Left ventricle myocardium superior (tissue), 1 donor: ENCODE measurements around the gene SLC22A24. TPM values are rescaled to one million over a fixed set of nuclear protein-coding genes. Genes with fewer than 3 reads are reported as not detected.
"Not testable (repeated sequence)": the region's sequence is repeated elsewhere in the genome, so short reads cannot be mapped to it uniquely, and the experiment has no call there.

Experiments
- ATAC-seq: fragments of 200-7000 bp; cut with Tn5 transposase; one replicate; pipeline ENCODE4 v1.9.1; 2020; ENCODE audit warnings: mild to moderate bottlenecking, moderate library complexity
- DNase-seq: peaks from one replicate; pipeline ENCODE4 v3.0.0-alpha.2; 2020
- intact Hi-C: fragments of 100-400 bp; cut with micrococcal nuclease; formaldehyde crosslinking; loops from one replicate; pipeline ENCODE4 v1.11.0; 2022
- long read RNA-seq: library from polyadenylated mRNA; unstranded; transcript quantifications from one replicate; pipeline ENCODE4 v2.0.0, GENCODE V29; 2021
- total RNA-seq: library from RNA; stranded (reverse); fragmentation: NEBNext Ultra II Directional; extraction: Animal tissue kit (Norgen Biotek cat#: 25700); gene quantifications from one replicate; pipeline ENCODE4 v1.2.1, GENCODE V29; 2021
- donor health status: DM: no; HTN: yes; CAD: no; lungs with severe emphysema.

SLC22A24 gene, protein sequence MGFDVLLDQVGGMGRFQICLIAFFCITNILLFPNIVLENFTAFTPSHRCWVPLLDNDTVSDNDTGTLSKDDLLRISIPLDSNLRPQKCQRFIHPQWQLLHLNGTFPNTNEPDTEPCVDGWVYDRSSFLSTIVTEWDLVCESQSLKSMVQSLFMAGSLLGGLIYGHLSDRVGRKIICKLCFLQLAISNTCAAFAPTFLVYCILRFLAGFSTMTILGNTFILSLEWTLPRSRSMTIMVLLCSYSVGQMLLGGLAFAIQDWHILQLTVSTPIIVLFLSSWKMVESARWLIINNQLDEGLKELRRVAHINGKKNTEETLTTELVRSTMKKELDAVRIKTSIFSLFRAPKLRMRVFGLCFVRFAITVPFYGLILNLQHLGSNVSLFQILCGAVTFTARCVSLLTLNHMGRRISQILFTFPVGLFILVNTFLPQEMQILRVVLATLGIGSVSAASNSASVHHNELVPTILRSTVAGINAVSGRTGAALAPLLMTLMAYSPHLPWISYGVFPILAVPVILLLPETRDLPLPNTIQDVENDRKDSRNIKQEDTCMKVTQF
- not detected for total RNA-seq
- long read RNA-seq, result 0 reads

DNA sequence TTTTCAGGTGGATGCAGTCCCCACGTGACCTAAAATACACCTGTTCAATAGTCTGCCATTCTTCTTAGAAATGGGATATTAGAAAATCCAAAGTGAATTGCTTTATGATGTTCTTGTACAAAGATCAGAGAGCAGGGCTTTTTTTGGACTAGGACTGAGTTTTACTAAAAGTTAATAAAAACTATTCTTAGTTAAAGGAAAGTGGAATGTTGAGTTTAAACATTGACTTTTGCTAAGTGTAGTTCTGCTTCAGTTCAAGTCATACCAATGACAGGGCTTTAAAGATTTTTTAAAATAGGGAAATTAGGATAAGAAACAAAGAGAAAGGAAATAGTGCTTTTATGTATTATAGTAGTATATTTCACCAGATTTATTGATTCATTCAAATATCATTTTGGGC is at the start of gene SLC22A24:
TSS of gene SLC22A24 (minus strand) at position 101 of the 400 bp plus-strand sequence. CDS start 442 bp downstream, outside the sequence.
- no peak for DNase-seq
- intact Hi-C loops, result no loop called here

GRCh38 chr11:63180536-63180935 is 36.5 kb upstream of the SLC22A24 start:
- intact Hi-C loops, result no loop called here
- no peak for DNase-seq
- ATAC-seq, result no peak

More for the DNA sequence above, at the start of gene SLC22A24:
- ATAC-seq, result no peak

GRCh38 chr11:63179432-63180041 is 35.5 kb upstream of the SLC22A24 start:
- intact Hi-C loops, result no loop called here
- no peak for ATAC-seq
- DNase-seq, result no peak

DNA sequence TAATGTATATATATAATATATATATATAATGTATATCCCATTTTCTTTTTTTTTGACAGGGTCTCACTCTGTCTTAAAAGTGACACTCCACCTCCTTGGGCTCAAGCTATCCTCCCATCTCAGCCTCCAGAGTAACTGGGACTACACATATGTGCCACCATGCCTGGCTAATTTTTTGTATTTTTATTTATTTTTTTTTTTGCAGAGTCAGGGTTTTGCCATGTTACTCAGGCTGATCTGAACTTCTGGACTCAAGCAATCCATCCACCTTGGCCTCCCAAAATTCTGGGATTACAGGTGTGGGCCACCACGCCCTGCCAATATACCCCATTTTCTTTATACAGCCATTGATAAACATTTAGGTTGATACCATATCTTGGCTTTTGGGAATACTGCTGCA is 33.9 kb upstream of the SLC22A24 start:
- ATAC-seq (no peak), DNase-seq (no peak)

DNA sequence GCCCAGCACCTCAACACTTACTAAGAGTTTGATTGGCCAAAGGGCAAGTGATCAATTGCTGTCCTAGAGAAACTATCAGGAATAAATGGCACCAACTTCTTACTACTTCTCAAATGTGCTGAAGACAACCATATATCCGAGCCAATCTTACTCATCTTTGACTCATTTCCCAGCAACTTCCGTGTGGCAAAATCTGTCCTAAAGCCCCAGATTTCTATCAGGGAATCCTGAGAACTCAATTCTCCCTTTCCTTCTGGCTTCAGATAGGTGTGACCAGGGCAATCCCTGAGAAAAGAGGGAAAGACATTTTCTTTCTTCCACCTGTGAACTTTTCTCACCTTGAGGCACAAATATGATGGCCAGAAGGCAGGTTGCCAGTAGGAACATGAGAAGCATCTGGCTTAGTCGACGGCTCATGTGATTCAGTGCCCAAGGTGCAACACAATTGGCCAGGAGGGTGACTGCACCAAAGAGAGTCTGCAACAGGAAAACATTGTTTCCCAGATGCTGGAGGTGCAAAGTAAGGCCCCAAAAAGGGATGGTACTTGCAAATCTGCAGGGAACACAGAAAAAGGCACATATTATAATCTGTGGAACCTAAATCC is 21.8 kb upstream of the SLC22A24 start:
- DNase-seq, result no peak
- intact Hi-C loops, result no loop called here
- no peak for ATAC-seq

More for the DNA sequence above, 33.9 kb upstream of the SLC22A24 start:
- intact Hi-C loops, result no loop called here

GRCh38 chr11:63155794-63156193 is 11.8 kb upstream of the SLC22A24 start:
- intact Hi-C loops, result no loop called here
- no peak for DNase-seq
- ATAC-seq, result no peak

- ATAC-seq, result no peak
Measured at GRCh38 chr11:63146581-63146980, 2.6 kb upstream of the SLC22A24 start.

DNA sequence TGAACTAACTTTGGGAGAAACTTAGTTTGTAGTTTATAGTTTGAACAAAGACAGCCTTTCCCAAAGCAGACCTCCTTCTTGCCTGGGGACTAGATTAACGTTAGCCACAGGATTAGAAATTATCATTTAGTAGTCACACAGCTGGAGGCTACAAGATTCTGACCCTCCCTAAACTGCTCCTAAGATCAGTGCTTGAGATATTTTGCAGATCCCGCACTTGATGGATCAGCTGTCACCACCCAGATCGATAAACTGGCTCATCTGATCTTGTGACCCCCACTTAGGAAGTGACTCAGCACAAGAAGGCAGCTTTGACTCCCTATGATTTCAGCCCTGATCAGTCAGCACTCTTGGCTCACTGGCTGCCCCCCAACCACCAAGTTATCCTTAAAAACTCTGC is 1.6 kb downstream of the SLC22A24 start:
- intact Hi-C loops, result no loop called here
- ATAC-seq (no peak), DNase-seq (no peak)

More at GRCh38 chr11:63146581-63146980, 2.6 kb upstream of the SLC22A24 start:
- intact Hi-C loops, result no loop called here
- DNase-seq, result no peak

DNA sequence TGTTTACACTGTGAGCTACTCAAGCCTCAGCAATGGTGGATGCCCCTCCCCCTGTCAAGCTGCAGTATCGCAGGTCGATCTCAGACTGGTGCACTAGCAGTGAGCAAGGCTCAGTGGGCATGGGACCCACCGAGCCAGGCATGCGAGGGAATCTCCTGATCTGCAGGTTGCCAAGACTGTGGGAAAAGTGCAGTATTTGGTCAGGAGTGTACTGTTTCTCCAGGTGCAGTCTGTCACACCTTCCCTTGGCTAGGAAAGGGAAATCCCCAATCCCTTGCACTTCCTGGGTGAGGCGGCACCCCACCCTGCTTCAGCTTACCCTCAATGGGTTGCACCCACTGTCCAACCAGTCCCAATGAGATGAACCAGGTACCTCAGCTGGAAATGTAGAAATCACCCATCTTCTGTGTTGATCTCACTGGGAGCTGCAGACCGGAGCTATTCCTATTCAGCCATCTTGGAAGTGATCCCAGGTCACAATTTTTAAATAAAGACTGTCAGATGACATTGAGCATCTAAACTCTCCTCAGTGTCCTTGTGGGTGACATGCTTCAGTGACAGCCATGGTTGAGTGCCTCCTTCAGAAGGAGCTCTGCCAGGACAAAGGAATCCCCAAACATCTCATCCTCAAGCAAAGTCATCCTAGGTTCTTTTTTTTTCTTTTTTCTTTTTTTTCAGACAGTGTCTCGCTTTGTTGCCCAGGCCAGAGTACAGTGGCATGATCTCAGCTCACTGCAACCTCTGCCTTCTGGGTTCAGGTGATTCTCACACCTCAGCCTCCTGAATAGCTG is 10.8 kb downstream of the SLC22A24 start:
- ATAC-seq, result no peak
- intact Hi-C loops, result no loop called here
- DNase-seq, result no peak

- intact Hi-C loops, result no loop called here
- ATAC-seq, result no peak
Measured at GRCh38 chr11:63099555-63099954, 44.5 kb downstream of the SLC22A24 start.

DNA sequence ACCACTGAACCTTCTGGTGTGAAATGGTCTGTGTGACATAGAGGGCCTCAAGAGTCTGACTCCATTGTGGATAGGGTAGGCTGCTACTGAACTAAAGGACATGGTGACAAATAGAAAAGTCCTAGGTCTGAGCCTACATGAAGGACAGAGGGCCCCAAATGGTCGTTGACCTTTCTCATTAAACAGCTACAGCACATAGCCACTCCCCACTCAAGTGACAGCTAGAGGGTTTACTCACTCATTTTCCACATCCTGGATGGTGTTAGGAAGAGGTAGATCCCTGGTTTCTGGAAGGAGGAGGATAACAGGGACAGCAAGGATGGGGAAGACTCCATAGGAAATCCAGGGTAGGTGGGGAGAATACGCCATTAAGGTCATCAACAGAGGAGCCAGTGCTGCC is 63.3 kb downstream of the SLC22A24 start:
- intact Hi-C loops, result no loop called here
- ATAC-seq, result no peak
- DNase-seq, result no peak

More at GRCh38 chr11:63099555-63099954, 44.5 kb downstream of the SLC22A24 start:
- DNase-seq, result no peak

DNA sequence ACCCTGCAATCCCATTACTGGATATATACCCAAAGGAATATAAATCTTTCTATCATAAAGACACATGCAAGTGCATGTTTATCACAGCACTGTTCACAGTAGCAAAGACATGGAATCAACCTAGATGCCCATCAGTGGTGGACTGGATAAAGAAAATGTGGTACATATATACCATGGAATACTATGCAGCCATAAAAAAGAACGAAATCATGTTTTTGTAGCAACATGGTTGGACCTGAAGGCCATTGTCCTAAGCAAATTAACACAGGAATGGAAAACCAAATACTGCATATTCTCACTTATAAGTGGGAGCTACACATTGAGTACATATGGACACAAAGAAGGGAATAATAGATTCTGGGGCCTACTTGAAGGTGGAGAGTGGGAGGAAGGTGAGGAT is 97.8 kb downstream of the SLC22A24 start:
- ATAC-seq, intact Hi-C loops, DNase-seq: not testable (repeated sequence)

- ATAC-seq (no peak), DNase-seq (no peak)
- intact Hi-C loops, result no loop called here
Measured at GRCh38 chr11:63042596-63042995, 101.4 kb downstream of the SLC22A24 start.

DNA sequence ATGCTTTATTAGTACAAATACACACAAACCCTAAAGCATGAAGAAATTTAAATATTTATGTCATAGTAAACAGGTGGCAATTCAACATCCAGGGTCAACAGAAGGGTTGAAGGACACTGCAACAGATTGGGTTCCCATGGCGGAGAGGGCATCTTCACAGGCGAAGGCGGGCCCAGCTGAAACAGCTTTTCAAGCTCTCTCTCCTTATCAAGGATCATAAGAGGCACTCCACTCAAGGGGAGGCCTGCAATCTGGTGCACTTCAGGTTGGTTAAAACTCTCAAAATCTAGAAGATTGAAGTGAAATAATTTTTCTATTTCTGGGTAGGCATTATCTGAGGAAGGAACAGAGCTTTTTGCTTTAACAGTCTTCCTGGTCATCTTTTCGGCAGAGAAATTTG is 111.6 kb downstream of the SLC22A24 start:
- no peak for ATAC-seq
- intact Hi-C loops, result no loop called here

More for the DNA sequence above, 111.6 kb downstream of the SLC22A24 start:
- no peak for DNase-seq

Other genes with a start within 250 kb of the SLC22A24 start
- gene CHRM1, start 222.9 kb downstream of the SLC22A24 start, total RNA-seq, result 0.07 TPM
- not detected for gene SLC22A6, start 159.3 kb downstream of the SLC22A24 start, total RNA-seq
- gene SLC22A8, start 128.4 kb downstream of the SLC22A24 start, total RNA-seq, result not detected
- gene SLC22A25, start 99.4 kb upstream of the SLC22A24 start, total RNA-seq, result not detected
- gene SLC22A9, start 225.6 kb upstream of the SLC22A24 start, total RNA-seq, result not detected